Measurements from ENCODE around the gene LMCD1. TPM values are rescaled to one million over a fixed set of nuclear protein-coding genes. Genes with fewer than 3 reads are reported as not detected.

The LMCD1 gene
- polyA plus RNA-seq, 3 donors = 0.09 to 0.51 TPM; not detected in 1

DNA sequence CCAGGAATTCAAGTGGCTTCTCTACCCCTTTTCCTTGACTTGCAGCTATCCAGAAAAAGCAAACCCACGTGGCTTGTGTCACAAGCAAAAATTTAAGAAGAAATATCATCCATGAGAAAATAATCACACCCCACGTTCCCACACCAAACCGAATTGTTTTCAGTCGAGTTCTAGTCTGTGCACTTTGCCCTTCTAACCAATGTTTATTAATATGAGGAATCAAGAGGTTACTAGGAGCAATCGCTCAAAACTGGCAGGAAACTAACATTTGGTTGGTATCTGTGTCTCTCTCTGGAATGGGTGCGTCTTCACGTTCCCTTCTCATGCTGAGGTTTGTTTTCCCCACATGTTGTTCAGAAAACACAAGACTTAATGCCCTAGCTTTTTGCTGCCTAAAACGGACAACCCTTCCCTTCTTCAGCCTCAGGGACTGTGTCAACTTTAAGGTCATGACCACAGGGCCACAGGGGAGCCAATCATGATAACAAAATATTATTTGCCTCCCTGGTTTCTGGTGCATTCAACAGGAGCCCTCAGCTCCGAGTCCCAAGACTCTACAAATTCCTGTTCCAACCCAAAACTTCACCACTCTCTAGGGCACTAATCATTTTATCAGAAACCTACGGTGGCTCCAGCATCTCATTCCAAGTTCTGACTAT lies 41.4 kb upstream of the LMCD1 start:
- Mint-ChIP-seq H3K9me3 (peaks cover 0 to 7% (median 5%) of the 10 kb centered on the region in 7 donors), H3K27ac (no peak overlapping the region), H3K36me3 (no peaks in the 10 kb centered on the region), H3K4me1 (no peaks in the 10 kb centered on the region), H3K4me3 (no peak overlapping the region), H3K27me3 (ENCODE audit: low read depth in 3 of 3) (peaks cover 2 to 4% (median 3%) of the 10 kb centered on the region in 3 donors)
- intact Hi-C loops (cut with micrococcal nuclease) = no loop called here
- WGBS (ENCODE audit: insufficient coverage) = 92% methylated on average over 5 of the region's 10 CpGs
- TF ChIP-seq, protein P1, sequence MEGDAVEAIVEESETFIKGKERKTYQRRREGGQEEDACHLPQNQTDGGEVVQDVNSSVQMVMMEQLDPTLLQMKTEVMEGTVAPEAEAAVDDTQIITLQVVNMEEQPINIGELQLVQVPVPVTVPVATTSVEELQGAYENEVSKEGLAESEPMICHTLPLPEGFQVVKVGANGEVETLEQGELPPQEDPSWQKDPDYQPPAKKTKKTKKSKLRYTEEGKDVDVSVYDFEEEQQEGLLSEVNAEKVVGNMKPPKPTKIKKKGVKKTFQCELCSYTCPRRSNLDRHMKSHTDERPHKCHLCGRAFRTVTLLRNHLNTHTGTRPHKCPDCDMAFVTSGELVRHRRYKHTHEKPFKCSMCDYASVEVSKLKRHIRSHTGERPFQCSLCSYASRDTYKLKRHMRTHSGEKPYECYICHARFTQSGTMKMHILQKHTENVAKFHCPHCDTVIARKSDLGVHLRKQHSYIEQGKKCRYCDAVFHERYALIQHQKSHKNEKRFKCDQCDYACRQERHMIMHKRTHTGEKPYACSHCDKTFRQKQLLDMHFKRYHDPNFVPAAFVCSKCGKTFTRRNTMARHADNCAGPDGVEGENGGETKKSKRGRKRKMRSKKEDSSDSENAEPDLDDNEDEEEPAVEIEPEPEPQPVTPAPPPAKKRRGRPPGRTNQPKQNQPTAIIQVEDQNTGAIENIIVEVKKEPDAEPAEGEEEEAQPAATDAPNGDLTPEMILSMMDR (IDR thresholded peaks at IDR 0.05) = no peak
- Histone ChIP-seq H4K20me1 (ENCODE audit: insufficient read depth, low read length) (no peaks in the 10 kb centered on the region), H3K9ac (ENCODE audit: insufficient read depth, low read length, poor library complexity, severe bottlenecking) (no peak overlapping the region), H3K27ac (ENCODE audit: low read depth in 1 of 2, low read length in 2 of 2) (no peak overlapping the region), H3K79me2 (ENCODE audit: insufficient read depth, low read length) (no peaks in the 10 kb centered on the region), H2AFZ (ENCODE audit: insufficient read depth, low read depth, low read length, poor library complexity, severe bottlenecking) (no peak overlapping the region), H3K4me3 (replicated peaks in 1 of 3; ENCODE audit: low read depth in 2 of 3, low read length in 3 of 3) (no peak overlapping the region), H3K36me3 (replicated peaks in 1 of 2; ENCODE audit: control insufficient read depth in 1 of 2, insufficient read depth in 2 of 2, low read length in 2 of 2) (no peaks in the 10 kb centered on the region), H3K4me2 (replicated peaks; ENCODE audit: extremely low read depth, low read length, poor library complexity, severe bottlenecking) (no peak overlapping the region), H3K9me3 (replicated peaks in 1 of 2; ENCODE audit: control insufficient read depth in 1 of 2, insufficient read depth in 1 of 2, low read length in 2 of 2) (no peaks in the 10 kb centered on the region), H3K4me1 (ENCODE audit: control insufficient read depth in 1 of 2, insufficient read depth in 2 of 2, low read length in 2 of 2) (no peaks in the 10 kb centered on the region), H3K27me3 (ENCODE audit: control insufficient read depth in 2 of 2, insufficient read depth in 2 of 2, low read length in 2 of 2) (no peaks in the 10 kb centered on the region)
- no peak for DNase-seq

- H3K4me2 ChIP-seq (replicated peaks; ENCODE audit: extremely low read depth, low read length, poor library complexity, severe bottlenecking) = no peak overlapping the region
- no peaks in the 10 kb centered on the region for H3K4me1 Mint-ChIP-seq
- no peaks in the 10 kb centered on the region for H3K36me3 ChIP-seq (replicated peaks in 1 of 2; ENCODE audit: control insufficient read depth in 1 of 2, insufficient read depth in 2 of 2, low read length in 2 of 2)
- H2AFZ ChIP-seq (ENCODE audit: insufficient read depth, low read depth, low read length, poor library complexity, severe bottlenecking) = no peak overlapping the region
- no peaks in the 10 kb centered on the region for H4K20me1 ChIP-seq (ENCODE audit: insufficient read depth, low read length)
- no peak for DNase-seq
- H3K27me3 Mint-ChIP-seq (ENCODE audit: low read depth in 3 of 3) = peaks cover 2 to 4% (median 3%) of the 10 kb centered on the region in 3 donors
- WGBS (ENCODE audit: insufficient coverage) = no CpG with 5 or more reads among the region's 3 CpGs
- H3K27ac Mint-ChIP-seq = no peak overlapping the region
- no peaks in the 10 kb centered on the region for H3K36me3 Mint-ChIP-seq
- no peaks in the 10 kb centered on the region for H3K4me1 ChIP-seq (ENCODE audit: control insufficient read depth in 1 of 2, insufficient read depth in 2 of 2, low read length in 2 of 2)
- H3K4me3 ChIP-seq (replicated peaks in 1 of 3; ENCODE audit: low read depth in 2 of 3, low read length in 3 of 3) = no peak overlapping the region
- H3K79me2 ChIP-seq (ENCODE audit: insufficient read depth, low read length) = no peaks in the 10 kb centered on the region
- no peak overlapping the region for H3K27ac ChIP-seq (ENCODE audit: low read depth in 1 of 2, low read length in 2 of 2)
- H3K4me3 Mint-ChIP-seq = no peak overlapping the region
- TF ChIP-seq, protein P1 (IDR thresholded peaks at IDR 0.05) = no peak
- intact Hi-C loops (cut with micrococcal nuclease) = no loop called here
- H3K9me3 Mint-ChIP-seq = peaks cover 0 to 7% (median 5%) of the 10 kb centered on the region in 7 donors
- no peaks in the 10 kb centered on the region for H3K9me3 ChIP-seq (replicated peaks in 1 of 2; ENCODE audit: control insufficient read depth in 1 of 2, insufficient read depth in 1 of 2, low read length in 2 of 2)
- no peak overlapping the region for H3K9ac ChIP-seq (ENCODE audit: insufficient read depth, low read length, poor library complexity, severe bottlenecking)
- no peaks in the 10 kb centered on the region for H3K27me3 ChIP-seq (ENCODE audit: control insufficient read depth in 2 of 2, insufficient read depth in 2 of 2, low read length in 2 of 2)
Observed at GRCh38 chr3:8460815-8461456, 40.7 kb upstream of the LMCD1 start.

Measured in CD14-positive monocyte (primary cell).